ENCODE results near the gene TPK1.

TPK1 gene
- total RNA-seq, result 13.7 to 17.3 reads per million in 2 donors

- DNase-seq, result peak; percentile 86
Observed at GRCh38 chr7:144835652-144836544, at the start of gene TPK1. Gene TPK1, minus strand, starts transcription at chr7:144836053. Its CDS starts 451 bp downstream, at chr7:144835602.

DNA sequence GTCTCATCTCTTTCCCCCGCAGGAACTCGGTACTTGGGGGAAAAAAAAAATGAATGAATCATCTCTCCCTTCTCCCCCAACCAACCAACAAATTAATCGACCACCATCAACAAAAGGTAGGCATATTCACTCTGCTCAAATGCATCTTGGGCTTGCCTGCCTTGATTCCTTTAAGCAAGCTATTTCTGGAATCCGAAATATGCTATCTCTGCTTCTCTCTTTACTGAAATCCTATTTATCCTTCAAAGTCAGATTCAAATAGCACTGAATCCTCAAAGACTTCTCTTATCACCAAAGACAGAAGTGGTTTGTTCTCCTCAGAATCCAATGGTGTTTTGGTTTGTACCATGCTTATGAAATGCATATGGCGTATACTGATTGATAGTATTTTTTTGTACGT, 49.6 kb upstream of the TPK1 start:
- DNase-seq, result no peak

DNA sequence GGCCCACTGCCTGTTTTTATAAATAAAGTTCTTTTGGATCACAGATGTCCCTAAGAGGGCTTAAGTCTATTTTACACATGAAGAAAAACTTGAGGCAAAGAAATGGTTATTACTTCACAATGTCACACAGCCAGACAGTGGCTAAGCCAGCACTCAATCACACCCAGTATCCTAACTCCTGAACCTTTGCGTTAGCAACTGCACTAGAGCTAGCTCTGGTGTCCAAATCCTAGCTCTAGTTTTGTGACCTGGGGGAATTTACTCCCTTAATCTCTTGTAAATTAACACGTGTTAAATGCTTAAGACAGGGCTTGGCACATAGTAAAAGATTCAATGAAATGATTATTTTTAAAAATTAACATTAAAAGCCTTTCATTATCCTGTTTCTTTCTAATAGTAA, 49.0 kb upstream of the TPK1 start:
- DNase-seq, result no peak

DNA sequence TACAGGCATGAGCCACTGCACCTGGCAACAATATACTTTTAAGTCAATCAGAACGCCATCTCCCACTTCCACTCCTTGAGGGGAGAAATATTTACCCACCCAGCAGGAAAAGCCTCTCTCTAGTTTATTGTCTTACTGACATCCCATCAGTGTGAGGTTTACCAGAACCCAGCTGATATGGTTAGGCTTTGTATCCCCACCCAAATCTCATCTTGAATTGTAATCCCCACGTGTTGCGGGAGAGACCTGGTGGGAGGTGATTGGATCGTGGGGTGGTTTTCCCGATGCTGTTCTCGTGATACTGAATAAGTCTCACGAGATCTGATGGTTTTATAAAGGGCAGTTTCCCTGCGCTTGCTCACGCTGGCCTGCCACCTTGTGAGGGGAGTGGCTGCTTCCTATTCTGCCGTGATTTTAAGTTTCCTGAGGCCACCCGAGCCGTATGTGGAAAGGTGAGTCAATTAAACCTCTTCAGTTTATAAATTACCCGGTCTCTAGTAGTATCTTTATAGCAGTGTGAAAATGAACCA, 37.5 kb upstream of the TPK1 start:
- no peak for DNase-seq

- DNase-seq, result no peak
Observed at GRCh38 chr7:144869082-144869481, 33.2 kb upstream of the TPK1 start.

DNA sequence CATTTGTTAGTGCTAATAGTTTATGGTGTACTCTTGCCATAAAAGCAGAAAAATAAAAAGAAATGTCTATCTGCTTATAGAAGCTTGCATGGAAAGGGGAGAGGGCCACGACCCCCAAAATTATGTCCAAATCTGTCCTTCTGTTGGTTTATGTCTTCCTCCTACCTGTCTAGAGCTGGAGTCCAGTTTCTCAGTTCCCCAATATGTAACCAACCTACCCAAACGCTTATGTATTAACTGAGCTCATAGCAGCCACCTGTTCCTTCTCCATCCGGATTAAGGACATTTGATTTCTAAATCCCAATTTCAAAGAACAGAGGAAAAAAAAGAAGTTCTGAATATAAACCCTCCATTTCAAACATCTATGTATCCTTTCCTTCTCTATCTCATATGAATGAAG, 30.3 kb upstream of the TPK1 start:
- DNase-seq, result no peak

- no peak for DNase-seq
Observed at GRCh38 chr7:144863320-144863647, 27.4 kb upstream of the TPK1 start.

GRCh38 chr7:144862612-144863319, 26.9 kb upstream of the TPK1 start:
- DNase-seq, result no peak

GRCh38 chr7:144859739-144860138, 23.9 kb upstream of the TPK1 start:
- DNase-seq, result no peak

DNA sequence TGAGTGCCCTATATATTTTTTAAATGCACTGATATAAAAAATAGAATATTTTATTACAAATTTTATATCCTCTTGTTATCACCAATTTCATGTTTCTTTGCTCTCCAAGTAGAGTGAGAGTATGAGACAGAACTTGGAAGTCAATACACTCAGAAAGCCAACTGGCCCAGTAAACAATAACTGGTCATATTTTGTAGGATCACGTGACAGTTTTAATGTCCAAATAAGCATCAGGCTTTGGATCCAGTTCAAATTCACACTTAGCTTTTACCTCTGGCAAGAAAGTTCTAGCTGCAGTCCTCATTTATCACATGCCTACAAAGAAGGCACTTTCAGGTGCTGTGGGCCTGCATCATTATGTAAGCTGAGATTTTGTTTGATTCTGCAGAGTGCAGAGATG, 21.6 kb upstream of the TPK1 start:
- no peak for DNase-seq

DNA sequence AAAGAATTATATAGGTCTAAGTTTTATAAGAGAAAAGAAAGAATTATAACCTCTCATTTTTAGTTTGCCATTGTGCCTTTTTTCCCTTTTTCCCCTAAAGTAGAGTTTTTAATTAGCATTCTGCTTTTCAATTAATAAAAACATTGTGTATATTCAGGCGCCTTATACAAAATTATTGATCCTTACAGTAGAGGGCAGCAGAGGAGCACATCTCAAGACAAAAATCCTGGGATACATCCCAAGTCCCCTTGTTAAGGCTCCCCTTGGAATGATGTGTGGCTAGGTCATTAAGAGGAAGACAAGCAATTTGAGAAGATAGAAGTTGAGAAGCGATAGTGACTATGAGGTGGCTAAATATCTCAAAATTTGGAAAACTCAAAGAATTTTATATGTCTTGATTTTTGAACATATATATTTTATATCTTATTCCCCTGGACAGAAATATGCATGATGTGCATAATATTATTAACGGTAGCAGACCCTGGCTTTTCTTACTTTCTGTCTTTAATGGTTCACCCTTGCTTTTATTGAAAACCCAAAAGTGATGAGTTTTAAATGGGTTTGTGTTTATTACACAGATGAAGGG, 19.1 kb upstream of the TPK1 start:
- no peak for DNase-seq

DNA sequence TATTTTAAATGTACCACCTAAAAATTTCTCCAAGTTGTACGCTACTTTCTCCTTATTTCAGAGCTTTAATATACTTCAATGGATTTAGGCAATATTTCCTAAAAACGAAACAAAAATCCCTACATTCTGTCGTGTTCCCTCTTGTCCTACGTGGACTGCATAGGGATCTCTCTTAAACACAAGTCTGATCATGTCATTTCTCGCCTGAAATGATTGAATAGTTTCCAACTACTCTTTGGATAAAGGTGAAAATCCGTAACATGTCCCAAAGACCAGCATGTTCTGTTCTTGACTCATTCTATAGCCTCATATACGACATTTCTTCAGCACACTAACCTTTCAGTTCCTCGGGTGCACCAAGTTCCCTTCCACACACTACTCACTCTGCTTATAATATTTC, 17.7 kb upstream of the TPK1 start:
- DNase-seq, result no peak

GRCh38 chr7:144848078-144848477, 12.2 kb upstream of the TPK1 start:
- DNase-seq, result no peak

- no peak for DNase-seq
Observed at GRCh38 chr7:144842377-144842851, 6.6 kb upstream of the TPK1 start.

GRCh38 chr7:144836545-144836842, 641 bp upstream of the TPK1 start:
- no peak for DNase-seq

- no peak for DNase-seq
Observed at GRCh38 chr7:144835155-144835611, 670 bp downstream of the TPK1 start.

DNA sequence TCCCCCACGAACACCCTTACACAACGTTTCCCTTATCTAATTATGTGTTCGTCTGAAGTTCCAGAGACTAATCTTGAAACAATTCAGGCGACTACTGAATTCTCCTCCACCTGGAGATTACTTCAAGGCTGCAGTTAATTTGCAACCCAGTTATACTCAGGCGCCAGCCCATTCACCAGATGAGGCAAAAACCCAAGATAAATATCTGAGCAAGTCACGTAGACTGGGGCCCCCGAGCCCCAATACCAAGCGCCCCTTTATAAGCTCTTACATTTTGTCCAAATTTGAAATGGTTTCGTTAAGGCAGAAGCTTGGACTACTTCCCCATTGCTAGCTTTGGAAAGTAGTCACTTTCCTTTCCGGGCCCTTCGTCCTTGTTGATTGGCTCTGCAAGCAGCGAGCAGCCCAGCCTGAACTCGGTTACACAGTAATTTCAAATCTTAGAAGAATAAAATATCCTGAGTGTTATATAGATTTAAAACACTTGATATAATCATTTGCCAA, 1.2 kb downstream of the TPK1 start:
- no peak for DNase-seq

DNA sequence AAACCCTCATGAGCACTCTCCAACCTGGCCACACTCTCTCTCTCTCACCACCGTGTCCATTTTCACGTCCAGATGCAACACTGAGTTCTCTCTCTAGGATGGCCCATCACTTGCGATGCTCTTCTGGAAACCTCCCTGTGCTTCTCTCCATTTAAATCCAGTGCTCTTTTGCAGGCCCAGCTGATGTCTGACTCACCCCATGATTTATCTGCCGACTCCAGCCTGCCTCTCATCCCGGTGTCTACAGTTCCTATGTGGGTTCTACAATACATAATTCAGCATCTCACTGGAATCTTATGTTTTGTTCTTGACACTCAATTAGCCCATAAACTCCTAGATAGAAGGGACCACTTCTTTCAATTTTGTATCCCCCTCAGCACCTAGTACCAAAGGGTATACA, 5.0 kb downstream of the TPK1 start:
- no peak for DNase-seq

DNA sequence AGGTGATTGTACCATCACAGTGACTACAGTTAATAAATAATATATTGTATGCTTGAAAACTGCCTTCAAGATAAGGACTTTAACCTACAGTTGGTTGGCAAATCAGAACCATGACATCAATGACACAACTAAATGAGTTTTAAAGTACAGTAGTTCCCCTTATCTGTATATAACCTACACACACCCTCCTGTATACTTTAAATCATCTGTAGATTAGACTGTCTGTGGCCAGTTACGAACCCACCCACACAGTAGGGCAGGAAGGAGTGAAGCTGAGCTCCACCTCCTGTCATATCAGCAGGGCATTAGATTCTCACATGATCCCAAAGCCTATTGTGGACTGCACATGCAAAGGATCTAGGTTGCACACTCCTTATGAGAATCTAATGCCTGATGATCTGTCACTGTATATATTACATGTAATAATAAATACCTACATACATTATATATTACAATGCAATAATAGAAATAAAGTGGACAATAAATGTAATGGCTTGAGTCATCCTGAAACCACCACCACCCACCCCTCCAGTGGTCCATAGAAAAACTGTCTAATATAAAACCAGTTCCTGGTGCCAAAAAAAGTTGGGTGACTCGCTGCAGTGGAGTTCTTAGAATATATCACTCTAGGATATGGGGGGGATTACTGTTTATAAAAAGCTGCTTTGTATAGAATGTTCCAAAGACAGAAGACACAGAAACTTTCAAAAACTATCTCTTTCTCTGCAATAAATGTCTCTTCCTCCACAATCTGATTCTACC, 5.6 kb downstream of the TPK1 start:
- DNase-seq, result no peak

- no peak for DNase-seq
Observed at GRCh38 chr7:144827621-144828020, 8.2 kb downstream of the TPK1 start.

- no peak for DNase-seq
Observed at GRCh38 chr7:144826208-144826607, 9.6 kb downstream of the TPK1 start.

- no peak for DNase-seq
Observed at GRCh38 chr7:144824360-144824759, 11.5 kb downstream of the TPK1 start.

DNA sequence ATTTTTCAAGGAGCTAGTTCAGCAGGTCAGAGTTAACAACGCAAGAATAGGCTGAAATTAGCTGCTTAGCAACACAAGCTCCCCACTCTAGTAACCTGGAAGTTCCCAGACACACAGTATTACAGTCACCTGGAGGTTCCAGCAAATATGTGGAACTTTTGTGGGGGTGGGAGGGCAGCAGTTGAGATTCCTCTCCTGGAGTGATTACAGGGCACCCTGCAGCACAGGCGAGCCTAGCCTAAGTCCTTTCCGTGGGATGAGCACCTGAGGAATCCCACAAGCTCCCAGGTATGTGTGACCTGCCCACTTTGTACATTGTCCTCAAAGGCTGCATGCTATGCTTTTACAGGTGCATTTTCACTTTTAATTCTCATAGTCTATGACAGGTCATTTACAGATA, 13.6 kb downstream of the TPK1 start:
- DNase-seq, result no peak
